Ishikawa (cell line): ENCODE data around the gene CCNH.

Experiments
- CEBPB ChIP-seq: IDR thresholded peaks from 2 replicates; pipeline ENCODE4 v1.6.1; 2012
- CREB1 ChIP-seq: IDR thresholded peaks from 2 replicates; pipeline ENCODE4 v1.6.1; 2012; ENCODE audit warnings: low read depth
- EP300 ChIP-seq: IDR thresholded peaks from 2 replicates; pipeline ENCODE4 v1.6.1; 2012; ENCODE audit warnings: borderline replicate concordance
- FOXM1 ChIP-seq: IDR thresholded peaks from 2 replicates; pipeline ENCODE4 v1.6.1; 2012; ENCODE audit warnings: low read depth, borderline replicate concordance
- RAD21 ChIP-seq: IDR thresholded peaks from 2 replicates; pipeline ENCODE4 v1.6.1; 2012; ENCODE audit warnings: low read depth
- TAF1 ChIP-seq: IDR thresholded peaks from 2 replicates; pipeline ENCODE4 v1.6.1; 2012; ENCODE audit warnings: low read depth, mild to moderate bottlenecking
- YY1 ChIP-seq: IDR thresholded peaks from 2 replicates; pipeline ENCODE4 v1.6.1; 2012; ENCODE audit warnings: low read depth
- TF ChIP-seq, protein P1 (sequence below): IDR thresholded peaks from 2 replicates; pipeline ENCODE4 v1.6.1; 2012
- TF ChIP-seq, protein P2 (sequence below): IDR thresholded peaks from 2 replicates; pipeline ENCODE4 v1.6.1; 2012; ENCODE audit warnings: low read depth, mild to moderate bottlenecking

GRCh38 chr5:87457706-87458105 lies 45.0 kb upstream of the CCNH start:
- TF ChIP-seq CREB1 (no peak), RAD21 (no peak), TAF1 (no peak), EP300 (no peak), YY1 (no peak), FOXM1 (no peak), CEBPB (no peak)
- TF ChIP-seq, protein P1, sequence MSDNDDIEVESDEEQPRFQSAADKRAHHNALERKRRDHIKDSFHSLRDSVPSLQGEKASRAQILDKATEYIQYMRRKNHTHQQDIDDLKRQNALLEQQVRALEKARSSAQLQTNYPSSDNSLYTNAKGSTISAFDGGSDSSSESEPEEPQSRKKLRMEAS = no peak
- TF ChIP-seq, protein P2, sequence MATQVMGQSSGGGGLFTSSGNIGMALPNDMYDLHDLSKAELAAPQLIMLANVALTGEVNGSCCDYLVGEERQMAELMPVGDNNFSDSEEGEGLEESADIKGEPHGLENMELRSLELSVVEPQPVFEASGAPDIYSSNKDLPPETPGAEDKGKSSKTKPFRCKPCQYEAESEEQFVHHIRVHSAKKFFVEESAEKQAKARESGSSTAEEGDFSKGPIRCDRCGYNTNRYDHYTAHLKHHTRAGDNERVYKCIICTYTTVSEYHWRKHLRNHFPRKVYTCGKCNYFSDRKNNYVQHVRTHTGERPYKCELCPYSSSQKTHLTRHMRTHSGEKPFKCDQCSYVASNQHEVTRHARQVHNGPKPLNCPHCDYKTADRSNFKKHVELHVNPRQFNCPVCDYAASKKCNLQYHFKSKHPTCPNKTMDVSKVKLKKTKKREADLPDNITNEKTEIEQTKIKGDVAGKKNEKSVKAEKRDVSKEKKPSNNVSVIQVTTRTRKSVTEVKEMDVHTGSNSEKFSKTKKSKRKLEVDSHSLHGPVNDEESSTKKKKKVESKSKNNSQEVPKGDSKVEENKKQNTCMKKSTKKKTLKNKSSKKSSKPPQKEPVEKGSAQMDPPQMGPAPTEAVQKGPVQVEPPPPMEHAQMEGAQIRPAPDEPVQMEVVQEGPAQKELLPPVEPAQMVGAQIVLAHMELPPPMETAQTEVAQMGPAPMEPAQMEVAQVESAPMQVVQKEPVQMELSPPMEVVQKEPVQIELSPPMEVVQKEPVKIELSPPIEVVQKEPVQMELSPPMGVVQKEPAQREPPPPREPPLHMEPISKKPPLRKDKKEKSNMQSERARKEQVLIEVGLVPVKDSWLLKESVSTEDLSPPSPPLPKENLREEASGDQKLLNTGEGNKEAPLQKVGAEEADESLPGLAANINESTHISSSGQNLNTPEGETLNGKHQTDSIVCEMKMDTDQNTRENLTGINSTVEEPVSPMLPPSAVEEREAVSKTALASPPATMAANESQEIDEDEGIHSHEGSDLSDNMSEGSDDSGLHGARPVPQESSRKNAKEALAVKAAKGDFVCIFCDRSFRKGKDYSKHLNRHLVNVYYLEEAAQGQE = no peak
